ENCODE data around the gene CDCP2.

Gene CDCP2

GRCh38 chr1:54136269-54136896 is 16.4 kb downstream of the CDCP2 start:
- DNase-seq = no peak

GRCh38 chr1:54135436-54136120 is 17.2 kb downstream of the CDCP2 start:
- no peak for DNase-seq

- no peak for DNase-seq
Observed at GRCh38 chr1:54134295-54134694, 18.5 kb downstream of the CDCP2 start.

GRCh38 chr1:54132495-54132894 is 20.3 kb downstream of the CDCP2 start:
- DNase-seq = no peak

GRCh38 chr1:54131419-54131818 is 21.4 kb downstream of the CDCP2 start:
- no peak for DNase-seq

GRCh38 chr1:54129858-54130257 is 22.9 kb downstream of the CDCP2 start:
- DNase-seq = no peak

- no peak for DNase-seq
Observed at GRCh38 chr1:54127594-54128300, 25.1 kb downstream of the CDCP2 start.

GRCh38 chr1:54126271-54126815 is 26.5 kb downstream of the CDCP2 start:
- DNase-seq = no peak

- peak; percentile 6 to 27 for DNase-seq
Observed at GRCh38 chr1:54125386-54126070, 27.3 kb downstream of the CDCP2 start.

- DNase-seq = no peak
Observed at GRCh38 chr1:54124906-54125305, 27.9 kb downstream of the CDCP2 start.

- no peak for DNase-seq
Observed at GRCh38 chr1:54124472-54124871, 28.3 kb downstream of the CDCP2 start.

GRCh38 chr1:54122992-54123391 is 29.8 kb downstream of the CDCP2 start:
- DNase-seq = no peak

- no peak for DNase-seq
Observed at GRCh38 chr1:54122135-54122751, 30.6 kb downstream of the CDCP2 start.

GRCh38 chr1:54121482-54122134 is 31.2 kb downstream of the CDCP2 start:
- DNase-seq = peak; percentile 8 to 76

GRCh38 chr1:54120698-54121481 is 31.9 kb downstream of the CDCP2 start:
- no peak for DNase-seq

- no peak for DNase-seq
Observed at GRCh38 chr1:54120018-54120697, 32.6 kb downstream of the CDCP2 start.

GRCh38 chr1:54118704-54119103 is 34.1 kb downstream of the CDCP2 start:
- no peak for DNase-seq

- DNase-seq = no peak
Observed at GRCh38 chr1:54117815-54118563, 34.8 kb downstream of the CDCP2 start.

GRCh38 chr1:54115520-54115919 is 37.3 kb downstream of the CDCP2 start:
- no peak for DNase-seq

GRCh38 chr1:54114955-54115354 is 37.8 kb downstream of the CDCP2 start:
- no peak for DNase-seq
